Endothelial cell (in vitro differentiated cells): Measurements from ENCODE around the gene PSTPIP1. TPM values are rescaled to one million over a fixed set of nuclear protein-coding genes. Genes with fewer than 3 reads are reported as not detected.
A peak's percentile ranks its signal among the peaks of the same experiment; 100 is the strongest.

Experiments used
- DNase-seq: peaks from one replicate; pipeline ENCODE4 v3.0.0; 2021; ENCODE audit warnings: low spot score
- H3K27ac Mint-ChIP-seq: one replicate; pipeline ENCODE4 v1.8.0; 2021; ENCODE audit warnings: mixed read lengths, inconsistent platforms; ENCODE audit not compliant: unreplicated experiment
- H3K27me3 Mint-ChIP-seq: one replicate; pipeline ENCODE4 v1.8.0; 2021; ENCODE audit warnings: mild to moderate bottlenecking, moderate library complexity, mixed read lengths, inconsistent platforms; ENCODE audit not compliant: unreplicated experiment
- H3K36me3 Mint-ChIP-seq: one replicate; pipeline ENCODE4 v1.8.0; 2021; ENCODE audit warnings: mild to moderate bottlenecking, low read depth, mixed read lengths, inconsistent platforms; ENCODE audit not compliant: unreplicated experiment
- H3K4me1 Mint-ChIP-seq: one replicate; pipeline ENCODE4 v1.8.0; 2021; ENCODE audit warnings: mild to moderate bottlenecking, mixed read lengths, inconsistent platforms; ENCODE audit not compliant: unreplicated experiment
- H3K4me3 Mint-ChIP-seq: one replicate; pipeline ENCODE4 v1.8.0; 2021; ENCODE audit warnings: mild to moderate bottlenecking, mixed read lengths, inconsistent platforms; ENCODE audit not compliant: unreplicated experiment
- H3K9me3 Mint-ChIP-seq: one replicate; pipeline ENCODE4 v1.8.0; 2021; ENCODE audit warnings: mixed read lengths, inconsistent platforms; ENCODE audit not compliant: unreplicated experiment
- total RNA-seq: library from RNA; stranded (reverse); fragmentation: NEBNext Ultra II Directional; extraction: Animal tissue kit (Norgen Biotek cat#: 25700); gene quantifications from one replicate; pipeline ENCODE4 v1.2.1, GENCODE V29; 2021; ENCODE audit not compliant: unreplicated experiment
- TF ChIP-seq, protein P1 (sequence below): fragments of 200-600 bp; sonication (generic); IDR thresholded peaks from one replicate; pipeline ENCODE4 v1.5.0; 2021; ENCODE audit warnings: antibody characterized with exemption; ENCODE audit not compliant: unreplicated experiment

Gene PSTPIP1
- total RNA-seq, 1 donor from 2014 or later = not detected

DNA sequence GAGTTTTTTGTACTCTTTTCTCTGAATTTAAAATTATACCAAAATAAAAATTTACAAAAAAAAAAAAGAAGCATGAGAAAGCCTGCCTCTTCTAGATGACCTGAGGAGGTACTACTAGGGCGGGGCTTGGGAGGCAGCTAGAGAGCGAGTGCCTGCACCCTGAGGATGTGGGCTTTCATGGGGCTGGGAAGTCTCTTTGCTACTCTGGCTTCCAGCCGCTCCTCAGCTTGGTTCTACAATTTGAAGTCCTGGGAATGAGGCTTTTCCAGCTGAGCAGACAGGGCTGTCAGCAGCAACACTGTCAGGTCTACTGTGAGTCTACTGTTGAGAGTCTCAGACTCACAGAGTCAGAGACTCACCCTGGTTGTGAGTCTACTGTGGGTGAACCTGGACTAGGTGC lies 8.2 kb upstream of the PSTPIP1 start:
- Mint-ChIP-seq H3K27ac (no peak overlapping the region), H3K9me3 (no peaks in the 10 kb centered on the region), H3K27me3 (peaks cover 3% of the 10 kb centered on the region), H3K4me1 (peaks cover 14% of the 10 kb centered on the region), H3K4me3 (no peak overlapping the region), H3K36me3 (no peaks in the 10 kb centered on the region)
- TF ChIP-seq, protein P1, sequence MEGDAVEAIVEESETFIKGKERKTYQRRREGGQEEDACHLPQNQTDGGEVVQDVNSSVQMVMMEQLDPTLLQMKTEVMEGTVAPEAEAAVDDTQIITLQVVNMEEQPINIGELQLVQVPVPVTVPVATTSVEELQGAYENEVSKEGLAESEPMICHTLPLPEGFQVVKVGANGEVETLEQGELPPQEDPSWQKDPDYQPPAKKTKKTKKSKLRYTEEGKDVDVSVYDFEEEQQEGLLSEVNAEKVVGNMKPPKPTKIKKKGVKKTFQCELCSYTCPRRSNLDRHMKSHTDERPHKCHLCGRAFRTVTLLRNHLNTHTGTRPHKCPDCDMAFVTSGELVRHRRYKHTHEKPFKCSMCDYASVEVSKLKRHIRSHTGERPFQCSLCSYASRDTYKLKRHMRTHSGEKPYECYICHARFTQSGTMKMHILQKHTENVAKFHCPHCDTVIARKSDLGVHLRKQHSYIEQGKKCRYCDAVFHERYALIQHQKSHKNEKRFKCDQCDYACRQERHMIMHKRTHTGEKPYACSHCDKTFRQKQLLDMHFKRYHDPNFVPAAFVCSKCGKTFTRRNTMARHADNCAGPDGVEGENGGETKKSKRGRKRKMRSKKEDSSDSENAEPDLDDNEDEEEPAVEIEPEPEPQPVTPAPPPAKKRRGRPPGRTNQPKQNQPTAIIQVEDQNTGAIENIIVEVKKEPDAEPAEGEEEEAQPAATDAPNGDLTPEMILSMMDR = no peak
- no peak for DNase-seq

DNA sequence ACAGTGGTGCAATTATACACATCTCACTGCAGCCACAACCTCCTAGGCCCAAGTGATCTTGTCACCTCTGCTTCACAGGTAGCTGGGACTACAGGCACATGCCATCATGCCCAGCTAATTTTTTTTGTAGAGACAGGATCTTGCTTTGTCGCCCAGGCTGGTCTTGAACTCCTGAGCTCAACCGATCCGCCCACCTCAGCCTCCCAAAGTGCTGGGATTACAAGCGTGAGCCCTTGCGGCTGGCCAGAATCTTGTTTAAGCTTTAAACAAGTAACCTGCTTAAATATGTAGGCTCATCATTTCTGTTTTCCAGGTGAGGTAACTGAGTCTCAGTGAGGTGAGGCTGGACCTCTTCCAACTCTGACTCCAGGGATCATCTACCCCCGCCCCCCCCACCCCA lies 7.7 kb upstream of the PSTPIP1 start:
- no peak for DNase-seq
- no peak overlapping the region for H3K27ac Mint-ChIP-seq
- peaks cover 14% of the 10 kb centered on the region for H3K4me1 Mint-ChIP-seq
- TF ChIP-seq, protein P1 = no peak
- no peak overlapping the region for H3K4me3 Mint-ChIP-seq
- H3K9me3 Mint-ChIP-seq = no peaks in the 10 kb centered on the region
- H3K36me3 Mint-ChIP-seq = no peaks in the 10 kb centered on the region
- peaks cover 2% of the 10 kb centered on the region for H3K27me3 Mint-ChIP-seq

DNA sequence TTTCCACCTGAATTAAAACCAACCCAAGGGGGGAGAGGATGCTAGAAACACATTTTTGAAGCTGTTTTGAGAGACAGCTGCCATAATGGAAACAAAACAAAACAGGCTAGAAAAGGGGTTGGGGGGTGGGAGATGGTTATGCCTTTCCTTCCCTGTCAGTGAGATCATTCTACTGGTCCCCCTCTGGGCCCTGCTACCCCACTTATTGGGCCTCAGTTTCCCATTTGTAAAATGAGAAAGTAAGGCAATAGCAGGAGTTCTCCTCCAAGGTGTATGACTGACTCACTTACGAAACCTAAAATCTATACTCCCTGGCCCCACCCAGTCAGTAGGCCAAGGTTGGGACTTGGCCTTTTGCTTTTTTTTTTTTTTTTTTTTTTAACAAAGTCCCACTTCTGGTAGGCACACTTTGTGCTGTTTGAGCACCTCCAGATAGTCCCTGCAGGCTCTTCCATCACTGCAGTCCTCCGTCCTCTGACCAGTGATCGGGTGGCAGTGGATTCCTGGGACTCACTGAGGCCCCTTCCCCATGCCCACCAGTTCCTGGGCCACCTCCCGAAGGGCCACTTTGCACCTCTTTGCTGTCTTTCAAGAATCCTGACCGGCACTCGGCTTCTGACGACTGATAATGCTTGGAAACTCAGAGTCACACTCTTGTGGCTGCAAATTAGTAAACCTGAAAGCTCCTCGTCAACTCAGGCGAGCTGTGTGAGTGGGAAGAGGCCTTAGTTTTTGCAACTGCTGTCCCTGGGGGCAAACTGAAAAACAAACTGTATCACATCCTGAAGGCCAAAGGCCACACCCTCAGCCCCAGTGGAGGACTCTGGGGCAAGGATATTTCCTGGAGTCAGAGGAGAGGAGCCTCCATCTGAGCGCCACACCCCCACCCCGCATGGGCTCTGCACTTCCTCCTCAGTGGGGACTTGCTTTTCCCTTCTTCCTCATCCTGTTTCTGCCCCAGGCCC lies 6.7 kb upstream of the PSTPIP1 start:
- Mint-ChIP-seq H3K27me3 (peaks cover 2% of the 10 kb centered on the region), H3K27ac (peak overlapping the region; percentile 48), H3K4me1 (peaks cover 14% of the 10 kb centered on the region), H3K4me3 (no peak overlapping the region), H3K36me3 (no peaks in the 10 kb centered on the region), H3K9me3 (no peaks in the 10 kb centered on the region)
- DNase-seq = no peak
- TF ChIP-seq, protein P1 = no peak

- Mint-ChIP-seq H3K36me3 (no peaks in the 10 kb centered on the region), H3K4me3 (no peak overlapping the region), H3K4me1 (peaks cover 14% of the 10 kb centered on the region), H3K27ac (no peak overlapping the region), H3K9me3 (no peaks in the 10 kb centered on the region), H3K27me3 (peaks cover 3% of the 10 kb centered on the region)
- no peak for DNase-seq
- TF ChIP-seq, protein P1 = no peak
Observed at GRCh38 chr15:76988867-76989780, 5.8 kb upstream of the PSTPIP1 start.
